ACC112 (cell line): ENCODE measurements around the gene KMT2E.
"Not testable (repeated sequence)": the region's sequence is repeated elsewhere in the genome, so short reads cannot be mapped to it uniquely, and the experiment has no call there.

Source experiments
- H2AFZ ChIP-seq: fragments of 200-600 bp; sonication (generic); one replicate; pipeline ENCODE4 v1.6.0; 2017; ENCODE audit warnings: antibody characterized with exemption, low read length; ENCODE audit not compliant: unreplicated experiment
- H3K27ac ChIP-seq: fragments of 200-600 bp; sonication (generic); 2 replicates; pipeline ENCODE4 v1.5.1; 2014; ENCODE audit warnings: low read depth, mild to moderate bottlenecking, antibody characterized with exemption, low read length, moderate library complexity
- H3K27me3 ChIP-seq: fragments of 200-600 bp; sonication (generic); 2 replicates; pipeline ENCODE4 v1.6.1; 2014; ENCODE audit warnings: mild to moderate bottlenecking, antibody characterized with exemption, low read length, moderate library complexity, mixed read lengths; ENCODE audit not compliant: insufficient read depth
- H3K36me3 ChIP-seq: fragments of 200-600 bp; sonication (generic); 2 replicates; pipeline ENCODE4 v1.6.1; 2016; ENCODE audit warnings: mild to moderate bottlenecking, antibody characterized with exemption, low read length, moderate library complexity, mixed read lengths; ENCODE audit not compliant: insufficient read depth
- H3K4me1 ChIP-seq: fragments of 200-600 bp; sonication (generic); one replicate; pipeline ENCODE4 v1.6.1; 2016; ENCODE audit warnings: low read length, mixed read lengths; ENCODE audit not compliant: insufficient read depth, unreplicated experiment, control insufficient read depth
- H3K4me3 ChIP-seq: fragments of 200-600 bp; sonication (generic); 2 replicates; pipeline ENCODE4 v1.5.1; 2014; ENCODE audit warnings: mild to moderate bottlenecking, low read depth, low read length
- H3K79me2 ChIP-seq: fragments of 200-600 bp; sonication (generic); one replicate; pipeline ENCODE4 v1.6.0; 2016; ENCODE audit warnings: low read length; ENCODE audit not compliant: control insufficient read depth, unreplicated experiment, insufficient read depth

KMT2E gene

DNA sequence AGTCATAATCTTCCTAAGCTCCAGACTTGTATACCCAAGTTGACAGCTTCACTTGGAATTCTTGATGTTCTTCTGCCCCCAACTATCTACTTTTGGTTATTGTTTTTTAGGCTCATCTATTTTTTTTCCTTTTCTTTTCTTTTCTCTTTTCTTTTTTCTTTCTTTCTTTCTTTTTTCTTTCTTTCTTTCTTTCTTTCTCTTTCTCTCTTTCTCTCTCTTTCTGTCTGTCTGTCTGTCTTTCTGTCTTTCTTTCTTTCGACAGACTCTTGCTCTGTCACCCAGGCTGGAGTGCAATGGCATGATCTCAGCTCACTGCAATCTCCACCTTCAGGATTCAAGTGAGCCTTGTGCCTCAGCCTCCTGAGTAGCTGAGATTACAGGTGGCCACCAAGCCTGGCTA is 36.5 kb downstream of the KMT2E start:
- Histone ChIP-seq H3K79me2 (peaks cover 78% of the 10 kb centered on the region), H3K27me3 (no peaks in the 10 kb centered on the region), H3K4me1 (peaks cover 18% of the 10 kb centered on the region), H3K27ac (no peak overlapping the region), H2AFZ (no peak overlapping the region), H3K4me3 (no peak overlapping the region), H3K36me3 (peaks cover 30% of the 10 kb centered on the region)

DNA sequence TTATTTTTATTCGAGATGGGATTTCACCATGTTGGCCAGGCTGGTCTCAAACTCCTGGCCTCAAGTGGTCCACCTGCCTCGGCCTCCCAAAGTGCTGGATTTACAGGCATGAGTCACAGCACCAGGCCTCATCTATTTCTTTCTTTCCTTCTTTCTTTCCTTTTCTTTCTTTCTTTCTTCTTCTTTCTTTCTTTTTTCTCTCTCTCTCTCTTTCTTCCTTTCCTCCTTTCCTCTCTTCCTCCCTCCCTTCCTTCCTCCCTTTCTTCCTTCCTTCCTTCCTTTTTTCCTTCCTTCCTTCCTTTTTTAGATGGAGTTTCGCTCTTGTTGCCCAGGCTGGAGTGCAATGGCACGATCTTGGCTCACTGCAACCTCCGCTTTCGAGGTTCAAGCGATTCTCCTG is 36.9 kb downstream of the KMT2E start:
- H3K36me3 ChIP-seq, result peaks cover 32% of the 10 kb centered on the region
- not testable (repeated sequence) for H2AFZ ChIP-seq, H3K27me3 ChIP-seq, H3K4me3 ChIP-seq, H3K27ac ChIP-seq
- H3K79me2 ChIP-seq, result peaks cover 78% of the 10 kb centered on the region
- peaks cover 14% of the 10 kb centered on the region for H3K4me1 ChIP-seq

DNA sequence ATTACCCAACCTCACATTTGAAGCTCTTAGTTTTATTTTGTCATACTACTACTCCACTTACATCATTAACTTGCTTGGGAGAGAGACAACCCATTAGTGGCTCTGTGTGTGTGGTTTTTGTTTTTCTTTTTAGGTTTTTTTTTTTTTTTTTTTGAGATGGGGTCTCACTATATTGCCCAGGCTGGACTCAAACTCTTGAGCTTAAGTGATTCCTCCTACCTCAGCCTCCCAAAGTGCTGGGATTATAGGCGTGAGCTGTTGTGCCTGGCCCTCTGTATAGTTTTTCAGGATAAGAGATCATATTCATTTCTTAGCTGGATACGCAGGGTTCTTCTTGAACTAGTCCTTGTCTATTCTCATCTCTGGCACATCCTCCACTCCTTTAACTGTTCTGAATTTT is 41.1 kb downstream of the KMT2E start:
- Histone ChIP-seq H2AFZ (no peak overlapping the region), H3K4me1 (peaks cover 7% of the 10 kb centered on the region), H3K27ac (no peak overlapping the region), H3K79me2 (peaks cover 82% of the 10 kb centered on the region), H3K27me3 (no peaks in the 10 kb centered on the region), H3K36me3 (peaks cover 27% of the 10 kb centered on the region), H3K4me3 (no peak overlapping the region)

DNA sequence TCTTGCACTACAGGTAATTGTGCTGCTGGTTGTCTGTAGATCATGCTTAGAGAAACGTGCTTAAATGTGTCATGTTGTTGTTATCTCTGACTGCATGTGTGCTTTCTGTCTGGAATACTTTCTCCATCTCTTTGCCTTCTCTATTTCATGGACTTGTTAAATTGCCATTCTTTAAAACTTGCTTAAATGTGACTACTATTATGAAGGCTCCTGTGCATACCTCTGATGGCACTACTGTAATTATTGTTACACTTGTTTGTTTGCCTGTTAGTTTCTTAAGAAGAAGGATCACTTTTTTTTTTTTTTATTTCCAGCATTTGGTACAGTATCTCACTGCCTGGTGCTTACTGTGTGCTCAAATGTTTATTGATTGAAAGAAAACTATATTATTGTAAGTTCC is 41.6 kb downstream of the KMT2E start:
- Histone ChIP-seq H3K79me2 (peaks cover 84% of the 10 kb centered on the region), H3K4me1 (peaks cover 7% of the 10 kb centered on the region), H3K27ac (no peak overlapping the region), H3K4me3 (no peak overlapping the region), H2AFZ (no peak overlapping the region), H3K27me3 (no peaks in the 10 kb centered on the region), H3K36me3 (peaks cover 27% of the 10 kb centered on the region)

DNA sequence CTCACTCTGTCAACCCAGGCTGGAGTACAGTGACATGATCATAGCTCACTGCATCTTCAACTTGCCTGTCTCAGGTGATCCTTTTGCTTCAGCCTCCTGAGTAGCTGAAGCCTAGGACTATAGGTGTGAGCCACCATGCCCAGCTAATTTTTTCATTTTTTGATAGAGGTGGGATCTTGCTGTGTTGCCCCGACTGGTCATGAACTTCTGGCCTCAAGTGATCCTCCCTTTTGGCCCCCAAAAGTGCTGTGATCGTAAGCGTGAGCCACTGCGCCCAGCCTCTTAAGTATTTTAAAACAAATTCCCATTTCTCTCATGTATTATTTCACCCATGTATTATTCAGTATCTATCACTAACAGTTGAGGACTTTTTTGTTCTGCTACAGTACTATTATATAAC is 43.5 kb downstream of the KMT2E start:
- H3K79me2 ChIP-seq, result peaks cover 86% of the 10 kb centered on the region
- H3K27me3 ChIP-seq, result no peaks in the 10 kb centered on the region
- no peak overlapping the region for H3K27ac ChIP-seq
- no peak overlapping the region for H2AFZ ChIP-seq
- peaks cover 7% of the 10 kb centered on the region for H3K4me1 ChIP-seq
- peaks cover 26% of the 10 kb centered on the region for H3K36me3 ChIP-seq
- no peak overlapping the region for H3K4me3 ChIP-seq

DNA sequence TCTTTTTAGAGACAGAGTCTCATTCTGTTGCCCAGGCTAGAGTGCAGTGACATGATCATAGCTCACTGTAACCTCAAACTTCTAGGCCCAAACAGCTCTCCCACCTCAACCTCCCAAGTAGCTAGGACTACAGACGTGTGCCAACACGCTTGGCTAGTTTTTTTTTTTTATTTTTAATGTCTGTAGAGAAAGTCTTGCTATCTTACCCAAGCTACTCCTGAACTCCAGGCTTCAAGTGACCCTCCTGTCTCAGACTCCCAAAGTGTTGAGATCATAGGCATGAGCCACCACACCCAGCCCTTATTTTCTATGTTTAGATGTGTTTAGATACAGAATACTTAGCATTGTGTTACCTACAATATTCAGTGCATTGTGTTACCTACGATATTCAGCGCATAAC is 46.4 kb downstream of the KMT2E start:
- Histone ChIP-seq H2AFZ (no peak overlapping the region), H3K36me3 (peaks cover 31% of the 10 kb centered on the region), H3K27me3 (no peaks in the 10 kb centered on the region), H3K4me3 (no peak overlapping the region), H3K79me2 (peaks cover 80% of the 10 kb centered on the region), H3K27ac (no peak overlapping the region), H3K4me1 (peaks cover 7% of the 10 kb centered on the region)

DNA sequence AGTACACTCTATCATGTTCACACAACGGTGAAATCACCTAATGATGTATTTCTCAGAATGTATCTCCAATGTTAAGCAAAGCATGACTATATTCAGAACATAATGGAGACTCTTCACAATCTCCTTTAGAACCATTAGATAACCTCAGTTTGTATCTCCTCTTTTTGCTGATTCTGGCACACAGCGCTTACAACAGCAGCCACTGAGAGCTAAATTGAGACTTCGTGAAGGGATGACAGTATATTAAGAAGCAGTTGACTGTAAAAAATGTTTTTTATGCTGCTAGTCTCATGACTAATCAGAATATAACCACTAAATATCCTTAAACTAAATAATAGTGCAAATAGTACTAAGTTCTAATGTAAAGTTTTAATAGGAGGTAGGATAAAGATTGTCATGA is 46.9 kb downstream of the KMT2E start:
- Histone ChIP-seq H2AFZ (no peak overlapping the region), H3K27ac (no peak overlapping the region), H3K36me3 (peaks cover 28% of the 10 kb centered on the region), H3K79me2 (peaks cover 78% of the 10 kb centered on the region), H3K4me3 (no peak overlapping the region), H3K4me1 (peaks cover 7% of the 10 kb centered on the region), H3K27me3 (no peaks in the 10 kb centered on the region)

DNA sequence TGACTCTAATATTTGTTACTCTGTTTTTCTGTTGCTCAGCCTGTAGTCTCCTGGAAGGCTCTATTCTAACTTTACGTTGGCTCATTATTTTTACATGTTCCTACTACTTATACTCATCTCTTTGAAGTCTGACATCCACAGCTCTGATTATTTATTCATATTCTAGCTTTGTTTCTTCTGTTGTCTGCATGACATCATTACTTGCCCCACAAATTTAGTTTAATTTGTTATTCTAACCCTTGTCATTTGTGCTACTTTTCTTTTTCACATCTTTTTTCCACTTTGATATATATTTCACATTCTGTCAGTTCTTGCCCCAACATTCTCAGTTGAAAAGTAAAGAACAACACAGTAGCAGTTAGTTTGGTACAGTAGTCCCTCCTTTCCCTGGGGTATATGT is 51.1 kb downstream of the KMT2E start:
- Histone ChIP-seq H3K4me3 (no peak overlapping the region), H2AFZ (no peak overlapping the region), H3K4me1 (peaks cover 13% of the 10 kb centered on the region), H3K27me3 (no peaks in the 10 kb centered on the region), H3K79me2 (peaks cover 63% of the 10 kb centered on the region), H3K36me3 (peaks cover 37% of the 10 kb centered on the region), H3K27ac (no peak overlapping the region)

DNA sequence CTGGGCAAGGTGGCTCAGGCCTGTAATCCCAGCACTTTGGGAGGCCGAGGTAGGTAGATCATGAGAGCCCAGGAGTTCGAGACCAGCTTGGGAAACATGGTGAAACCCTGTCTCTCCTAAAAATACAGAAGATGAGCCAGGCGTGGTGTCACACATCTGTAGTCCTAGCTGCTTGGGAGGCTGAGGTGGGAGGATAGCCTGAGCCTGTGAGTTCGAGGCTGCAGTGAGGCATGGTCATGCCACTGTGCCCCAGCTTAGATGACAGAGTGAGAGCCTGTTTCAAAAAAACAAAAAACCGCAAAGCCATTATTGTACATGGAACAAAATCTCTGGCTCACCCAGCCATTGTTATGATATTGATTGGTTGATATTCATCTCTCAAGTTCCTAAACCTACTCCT is 53.7 kb downstream of the KMT2E start:
- peaks cover 43% of the 10 kb centered on the region for H3K79me2 ChIP-seq
- no peak overlapping the region for H3K27ac ChIP-seq
- peaks cover 35% of the 10 kb centered on the region for H3K36me3 ChIP-seq
- no peak overlapping the region for H3K4me3 ChIP-seq
- H3K27me3 ChIP-seq, result no peaks in the 10 kb centered on the region
- peaks cover 13% of the 10 kb centered on the region for H3K4me1 ChIP-seq
- no peak overlapping the region for H2AFZ ChIP-seq

DNA sequence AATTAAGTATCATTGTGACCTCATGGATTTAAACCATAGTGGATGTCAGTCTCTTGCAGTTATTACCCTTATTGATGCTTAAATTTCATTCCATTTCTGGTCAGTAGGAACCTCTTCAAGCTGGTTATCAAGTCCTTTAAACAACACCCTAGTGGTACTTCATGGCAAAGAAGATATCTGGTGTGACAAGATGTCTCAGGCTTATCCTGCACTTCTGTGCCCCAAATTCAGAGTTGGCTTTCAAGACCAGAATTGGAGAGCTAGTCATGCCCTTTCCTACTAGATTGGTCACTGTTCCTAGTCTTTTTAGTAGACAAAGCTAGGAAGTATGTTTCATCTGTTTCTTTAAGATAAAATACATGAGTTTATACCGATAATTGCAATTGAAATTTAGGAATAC is 54.9 kb downstream of the KMT2E start:
- peaks cover 32% of the 10 kb centered on the region for H3K79me2 ChIP-seq
- H3K27ac ChIP-seq, result no peak overlapping the region
- H3K27me3 ChIP-seq, result no peaks in the 10 kb centered on the region
- H2AFZ ChIP-seq, result no peak overlapping the region
- H3K36me3 ChIP-seq, result peaks cover 33% of the 10 kb centered on the region
- no peak overlapping the region for H3K4me3 ChIP-seq
- H3K4me1 ChIP-seq, result peaks cover 13% of the 10 kb centered on the region

DNA sequence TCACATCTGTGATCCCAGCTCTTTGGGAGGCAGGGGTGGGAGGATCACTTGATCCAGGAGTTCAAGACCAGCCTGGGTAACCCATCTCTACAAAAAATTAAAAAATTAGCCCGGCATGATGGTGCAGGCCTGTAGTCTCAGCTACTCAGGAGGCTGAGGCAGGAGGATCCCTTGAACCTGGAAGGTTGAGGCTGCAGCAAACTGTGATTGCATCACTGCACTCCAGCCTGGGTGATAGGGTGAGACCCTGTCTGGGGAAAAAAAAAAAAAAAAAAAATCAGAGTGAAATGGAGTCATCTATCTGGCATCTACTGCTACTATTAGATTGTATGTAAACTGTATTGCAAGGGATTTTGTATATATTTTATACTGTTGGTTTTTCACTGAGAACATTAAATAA is 59.1 kb downstream of the KMT2E start:
- H3K4me3 ChIP-seq, result no peak overlapping the region
- peaks cover 13% of the 10 kb centered on the region for H3K4me1 ChIP-seq
- no peaks in the 10 kb centered on the region for H3K27me3 ChIP-seq
- peaks cover 14% of the 10 kb centered on the region for H3K79me2 ChIP-seq
- no peak overlapping the region for H3K27ac ChIP-seq
- no peak overlapping the region for H2AFZ ChIP-seq
- peaks cover 61% of the 10 kb centered on the region for H3K36me3 ChIP-seq
